Activated CD8-positive, alpha-beta T cell treated with anti-CD3 and anti-CD28 coated beads for 36 hours (primary cell): ENCODE results near the gene PRRC2A. TPM values are rescaled to one million over a fixed set of nuclear protein-coding genes. Genes with fewer than 3 reads are reported as not detected.

ENCODE experiments used
- ATAC-seq: fragments of 200-7000 bp; cut with Tn5 transposase; one replicate; pipeline ENCODE4 v1.10.0; 2021; ENCODE audit warnings: mild to moderate bottlenecking, moderate library complexity
- CTCF ChIA-PET: fragments of 350-600 bp; sonication (Branson Sonifier 250); formaldehyde crosslinking; loops from one replicate; lab custom pipeline; 2021; ENCODE audit warnings: antibody characterized with exemption; lab: Charles Lee
- POLR2A ChIA-PET: fragments of 350-600 bp; sonication (Branson Sonifier 250); formaldehyde crosslinking; loops from one replicate; lab custom pipeline; 2021; ENCODE audit warnings: antibody characterized with exemption; lab: Charles Lee
- DNase-seq: peaks from one replicate; pipeline ENCODE4 v3.0.0-alpha.2; 2020
- H3K27ac Mint-ChIP-seq: one replicate; pipeline ENCODE4 v1.8.0; 2021; ENCODE audit warnings: mild to moderate bottlenecking, mixed read lengths
- H3K27me3 Mint-ChIP-seq: one replicate; pipeline ENCODE4 v1.8.0; 2021; ENCODE audit warnings: mixed read lengths
- H3K36me3 Mint-ChIP-seq: one replicate; pipeline ENCODE4 v1.8.0; 2021; ENCODE audit warnings: low read depth, mixed read lengths
- H3K4me1 Mint-ChIP-seq: one replicate; pipeline ENCODE4 v1.8.0; 2021; ENCODE audit warnings: low read depth, mixed read lengths
- H3K4me3 Mint-ChIP-seq: one replicate; pipeline ENCODE4 v1.8.0; 2021; ENCODE audit warnings: mild to moderate bottlenecking, moderate library complexity, mixed read lengths
- H3K9me3 Mint-ChIP-seq: one replicate; pipeline ENCODE4 v1.8.0; 2021; ENCODE audit warnings: mixed read lengths
- CTCF ChIP-seq: fragments of 200-600 bp; IDR thresholded peaks from one replicate; pipeline ENCODE4 v1.8.0; 2022; ENCODE audit warnings: antibody characterized with exemption, mild to moderate bottlenecking
- intact Hi-C: fragments of 100-400 bp; cut with micrococcal nuclease; formaldehyde crosslinking; loops from one replicate; pipeline ENCODE4 v1.10.0; 2022
- total RNA-seq, 2 experiments: library from RNA; stranded (reverse); gene quantifications; one replicate each; pipeline ENCODE4 v1.2.3, GENCODE V29; 2021

Gene PRRC2A
- total RNA-seq, 2 experiments from 2014 or later: 257 to 262 TPM

- ChIA-PET POLR2A (interaction anchor here (0.7 to 16.2 kb wide), 7 partner anchors 11 to 60 kb away, joined by 3 to 235 read pairs (median 5); partner anchors contain the start of genes APOM, BAG6, C6orf47 and GPANK1), CTCF (interaction anchor here (1.5 kb wide), 1 partner anchor 90 kb away, joined by 3 read pairs; no protein-coding TSS in a partner anchor)
- H3K4me3 Mint-ChIP-seq: no peak overlapping the region
- peak overlapping the region; percentile 64 for H3K27ac Mint-ChIP-seq
- ATAC-seq (no peak), DNase-seq (no peak)
- H3K9me3 Mint-ChIP-seq: no peaks in the 10 kb centered on the region
- peaks cover 49% of the 10 kb centered on the region for H3K36me3 Mint-ChIP-seq
- no peak for TF ChIP-seq CTCF
- no peaks in the 10 kb centered on the region for H3K27me3 Mint-ChIP-seq
- intact Hi-C loops: no loop called here
- peaks cover 9% of the 10 kb centered on the region for H3K4me1 Mint-ChIP-seq
These were observed 20.1 kb downstream of the PRRC2A start for GRCh38 chr6:31640612-31641011.

DNA sequence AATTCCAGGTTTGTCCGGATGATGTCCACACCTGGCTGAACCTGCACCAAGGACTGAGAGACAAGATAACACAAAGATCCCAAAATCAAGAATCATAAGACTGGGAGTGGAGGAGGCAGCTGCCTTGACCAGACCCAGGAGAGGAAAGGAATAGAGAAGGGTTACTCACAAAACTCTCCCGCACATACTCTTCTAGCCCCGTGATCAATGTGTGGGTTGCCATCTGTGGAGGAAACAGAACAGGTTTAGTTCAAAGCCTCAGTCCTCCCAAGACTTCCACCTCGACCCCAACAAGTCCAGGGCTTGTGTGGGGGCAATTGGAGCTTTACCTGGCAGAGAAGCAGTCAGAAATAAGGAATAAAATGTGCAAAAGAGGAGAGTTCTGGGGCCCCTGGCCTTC lies 20.9 kb downstream of the PRRC2A start:
- DNase-seq (no peak), ATAC-seq (no peak)
- peak overlapping the region; percentile 18 for H3K27ac Mint-ChIP-seq
- POLR2A ChIA-PET: interaction anchor here (1.2 to 16.2 kb wide), 3 partner anchors 10 to 15 kb away, joined by 3 to 235 read pairs (median 62); partner anchors contain the start of genes APOM and BAG6
- no peak overlapping the region for H3K4me3 Mint-ChIP-seq
- H3K4me1 Mint-ChIP-seq: peaks cover 9% of the 10 kb centered on the region
- H3K36me3 Mint-ChIP-seq: peaks cover 50% of the 10 kb centered on the region
- CTCF ChIA-PET: no interaction called here
- no peak for TF ChIP-seq CTCF
- intact Hi-C loops: no loop called here
- no peaks in the 10 kb centered on the region for H3K27me3 Mint-ChIP-seq
- H3K9me3 Mint-ChIP-seq: no peaks in the 10 kb centered on the region

- Mint-ChIP-seq H3K4me1 (peaks cover 9% of the 10 kb centered on the region), H3K9me3 (no peaks in the 10 kb centered on the region), H3K4me3 (no peak overlapping the region), H3K27me3 (no peaks in the 10 kb centered on the region), H3K27ac (no peak overlapping the region), H3K36me3 (peaks cover 52% of the 10 kb centered on the region)
- ChIA-PET CTCF (interaction anchor here (1.3 kb wide), 1 partner anchor 166 kb away, joined by 3 read pairs; no protein-coding TSS in a partner anchor), POLR2A (interaction anchor here (0.8 to 16.2 kb wide), 6 partner anchors 9 to 60 kb away, joined by 3 to 235 read pairs (median 6); partner anchors contain the start of genes ABHD16A, BAG6, C6orf47 and GPANK1)
- intact Hi-C loops: no loop called here
- no peak for TF ChIP-seq CTCF
- ATAC-seq (no peak), DNase-seq (no peak)
These were observed 22.5 kb downstream of the PRRC2A start for GRCh38 chr6:31642798-31643570.

- H3K27ac Mint-ChIP-seq: no peak overlapping the region
- POLR2A ChIA-PET: interaction anchor here (0.8 to 16.2 kb wide), 6 partner anchors 8 to 21 kb away, joined by 3 to 235 read pairs (median 6); partner anchors contain the start of genes BAG6, C6orf47 and GPANK1
These were observed 23.4 kb downstream of the PRRC2A start for GRCh38 chr6:31643818-31644454.

More at GRCh38 chr6:31643818-31644454, 23.4 kb downstream of the PRRC2A start:
- Mint-ChIP-seq H3K36me3 (peaks cover 55% of the 10 kb centered on the region), H3K9me3 (no peaks in the 10 kb centered on the region), H3K27me3 (no peaks in the 10 kb centered on the region), H3K4me3 (no peak overlapping the region), H3K4me1 (peaks cover 12% of the 10 kb centered on the region)
- DNase-seq: no peak
- intact Hi-C loops: no loop called here
- CTCF ChIA-PET: interaction anchor here (1.3 kb wide), 1 partner anchor 167 kb away, joined by 3 read pairs; no protein-coding TSS in a partner anchor
- no peak for ATAC-seq
- TF ChIP-seq CTCF: no peak
